Esophagus squamous epithelium (tissue), 4 donors: ENCODE data around the gene PCSK4.
"Not testable (repeated sequence)": the region's sequence is repeated elsewhere in the genome, so short reads cannot be mapped to it uniquely, and the experiment has no call there.

Experiments
- POLR2A ChIP-seq, 4 donors: fragments of 450-650 bp; IDR thresholded peaks; one replicate each; pipeline ENCODE4 v1.6.1; 2017; ENCODE audit warnings: antibody characterized with exemption in 4 of 4, mild to moderate bottlenecking in 4 of 4, moderate library complexity in 3 of 4
- TF ChIP-seq, protein P1 (sequence below), 6 experiments: fragments of 450-650 bp in 4 of 6; fragments of 200-600 bp in 2 of 6; sonication (generic) in 2 of 6; IDR thresholded peaks; one replicate each; pipeline ENCODE4 v1.5.1; 2016 to 2019; ENCODE audit warnings: antibody characterized with exemption in 6 of 6, mild to moderate bottlenecking in 4 of 6, moderate library complexity in 4 of 6

DNA sequence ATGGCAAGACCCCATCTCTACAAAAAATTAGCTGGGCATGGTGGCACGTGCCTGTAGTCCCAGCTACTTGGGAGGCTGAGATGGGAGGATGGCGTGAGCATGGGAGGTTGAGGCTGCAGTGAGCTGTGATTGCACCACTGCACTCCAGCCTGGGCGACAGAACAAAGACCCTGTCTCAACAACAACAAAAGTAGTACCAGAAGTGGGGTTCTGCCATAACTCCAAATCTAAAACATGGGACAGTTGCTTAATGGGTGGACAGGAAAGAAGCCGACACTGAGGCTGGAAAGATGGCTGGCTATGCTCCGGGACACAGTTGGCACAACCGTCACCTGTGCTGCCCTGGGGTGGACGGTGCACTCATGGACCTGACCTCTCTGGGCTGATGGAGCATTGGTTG lies 45.5 kb upstream of the PCSK4 start:
- TF ChIP-seq, protein P1, sequence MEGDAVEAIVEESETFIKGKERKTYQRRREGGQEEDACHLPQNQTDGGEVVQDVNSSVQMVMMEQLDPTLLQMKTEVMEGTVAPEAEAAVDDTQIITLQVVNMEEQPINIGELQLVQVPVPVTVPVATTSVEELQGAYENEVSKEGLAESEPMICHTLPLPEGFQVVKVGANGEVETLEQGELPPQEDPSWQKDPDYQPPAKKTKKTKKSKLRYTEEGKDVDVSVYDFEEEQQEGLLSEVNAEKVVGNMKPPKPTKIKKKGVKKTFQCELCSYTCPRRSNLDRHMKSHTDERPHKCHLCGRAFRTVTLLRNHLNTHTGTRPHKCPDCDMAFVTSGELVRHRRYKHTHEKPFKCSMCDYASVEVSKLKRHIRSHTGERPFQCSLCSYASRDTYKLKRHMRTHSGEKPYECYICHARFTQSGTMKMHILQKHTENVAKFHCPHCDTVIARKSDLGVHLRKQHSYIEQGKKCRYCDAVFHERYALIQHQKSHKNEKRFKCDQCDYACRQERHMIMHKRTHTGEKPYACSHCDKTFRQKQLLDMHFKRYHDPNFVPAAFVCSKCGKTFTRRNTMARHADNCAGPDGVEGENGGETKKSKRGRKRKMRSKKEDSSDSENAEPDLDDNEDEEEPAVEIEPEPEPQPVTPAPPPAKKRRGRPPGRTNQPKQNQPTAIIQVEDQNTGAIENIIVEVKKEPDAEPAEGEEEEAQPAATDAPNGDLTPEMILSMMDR (IDR thresholded peaks at IDR 0.05), result not testable (repeated sequence)
- not testable (repeated sequence) for TF ChIP-seq POLR2A (IDR thresholded peaks at IDR 0.05)
